Right lung (tissue), 10 donors: Measurements from ENCODE around the gene THADA. TPM values are rescaled to one million over a fixed set of nuclear protein-coding genes. Genes with fewer than 3 reads are reported as not detected.
"Not testable (repeated sequence)": the region's sequence is repeated elsewhere in the genome, so short reads cannot be mapped to it uniquely, and the experiment has no call there.

Experiments
- DNase-seq, 2 donors: peaks; one replicate each; pipeline ENCODE4 v3.0.0-alpha.2; 2013
- long read RNA-seq, 8 donors: transcript quantifications; one replicate each; lab custom pipeline, GENCODE V29; 2026
- polyA plus RNA-seq, 5 donors: library from polyadenylated mRNA; unstranded; fragments of 120-200 nt; gene quantifications; one replicate each; pipeline versions ENCODE4 v1.2.1 to v1.2.3, GENCODE V29; 2013; ENCODE audit warnings: inconsistent platforms in 1 of 5, low replicate concordance in 1 of 5; ENCODE audit not compliant: insufficient read length in 5 of 5, insufficient read depth in 1 of 5

Gene THADA, protein sequence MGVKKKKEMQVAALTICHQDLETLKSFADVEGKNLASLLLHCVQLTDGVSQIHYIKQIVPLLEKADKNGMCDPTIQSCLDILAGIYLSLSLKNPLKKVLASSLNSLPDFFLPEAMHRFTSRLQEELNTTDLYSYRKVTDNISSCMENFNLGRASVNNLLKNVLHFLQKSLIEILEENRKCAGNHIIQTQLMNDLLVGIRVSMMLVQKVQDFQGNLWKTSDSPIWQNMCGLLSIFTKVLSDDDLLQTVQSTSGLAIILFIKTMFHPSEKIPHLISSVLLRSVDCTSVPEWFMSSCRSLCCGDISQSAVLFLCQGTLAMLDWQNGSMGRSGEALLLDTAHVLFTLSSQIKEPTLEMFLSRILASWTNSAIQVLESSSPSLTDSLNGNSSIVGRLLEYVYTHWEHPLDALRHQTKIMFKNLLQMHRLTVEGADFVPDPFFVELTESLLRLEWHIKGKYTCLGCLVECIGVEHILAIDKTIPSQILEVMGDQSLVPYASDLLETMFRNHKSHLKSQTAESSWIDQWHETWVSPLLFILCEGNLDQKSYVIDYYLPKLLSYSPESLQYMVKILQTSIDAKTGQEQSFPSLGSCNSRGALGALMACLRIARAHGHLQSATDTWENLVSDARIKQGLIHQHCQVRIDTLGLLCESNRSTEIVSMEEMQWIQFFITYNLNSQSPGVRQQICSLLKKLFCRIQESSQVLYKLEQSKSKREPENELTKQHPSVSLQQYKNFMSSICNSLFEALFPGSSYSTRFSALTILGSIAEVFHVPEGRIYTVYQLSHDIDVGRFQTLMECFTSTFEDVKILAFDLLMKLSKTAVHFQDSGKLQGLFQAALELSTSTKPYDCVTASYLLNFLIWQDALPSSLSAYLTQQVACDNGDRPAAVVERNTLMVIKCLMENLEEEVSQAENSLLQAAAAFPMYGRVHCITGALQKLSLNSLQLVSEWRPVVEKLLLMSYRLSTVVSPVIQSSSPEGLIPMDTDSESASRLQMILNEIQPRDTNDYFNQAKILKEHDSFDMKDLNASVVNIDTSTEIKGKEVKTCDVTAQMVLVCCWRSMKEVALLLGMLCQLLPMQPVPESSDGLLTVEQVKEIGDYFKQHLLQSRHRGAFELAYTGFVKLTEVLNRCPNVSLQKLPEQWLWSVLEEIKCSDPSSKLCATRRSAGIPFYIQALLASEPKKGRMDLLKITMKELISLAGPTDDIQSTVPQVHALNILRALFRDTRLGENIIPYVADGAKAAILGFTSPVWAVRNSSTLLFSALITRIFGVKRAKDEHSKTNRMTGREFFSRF (N-terminal part only)
- polyA plus RNA-seq = 10 to 100 TPM; 33.8 to 42.1 (median 36.6) TPM
- long read RNA-seq, donor 1, full-length matches to known transcripts = 1 of 1 reads
- long read RNA-seq, donor 1, partial matches to known transcripts = 0 of 1 reads
- long read RNA-seq, donor 1, other reads (novel, unspliced or antisense) = 0 of 1 reads
- long read RNA-seq, donor 2 = 0 reads
- long read RNA-seq, donor 3, partial matches to known transcripts = 0 of 1 reads
- long read RNA-seq, donor 3, other reads (novel, unspliced or antisense) = 0 of 1 reads
- long read RNA-seq, donor 4 = 0 reads
- long read RNA-seq, donor 5, partial matches to known transcripts = 0 of 1 reads
- long read RNA-seq, donor 5, other reads (novel, unspliced or antisense) = 0 of 1 reads
- long read RNA-seq, donor 6, full-length matches to known transcripts = 2 of 2 reads
- long read RNA-seq, donor 6, partial matches to known transcripts = 0 of 2 reads
- long read RNA-seq, donor 6, other reads (novel, unspliced or antisense) = 0 of 2 reads
- long read RNA-seq, donor 7, partial matches to known transcripts = 0 of 1 reads
- long read RNA-seq, donor 7, other reads (novel, unspliced or antisense) = 0 of 1 reads
- long read RNA-seq, donor 8 = 0 reads

DNA sequence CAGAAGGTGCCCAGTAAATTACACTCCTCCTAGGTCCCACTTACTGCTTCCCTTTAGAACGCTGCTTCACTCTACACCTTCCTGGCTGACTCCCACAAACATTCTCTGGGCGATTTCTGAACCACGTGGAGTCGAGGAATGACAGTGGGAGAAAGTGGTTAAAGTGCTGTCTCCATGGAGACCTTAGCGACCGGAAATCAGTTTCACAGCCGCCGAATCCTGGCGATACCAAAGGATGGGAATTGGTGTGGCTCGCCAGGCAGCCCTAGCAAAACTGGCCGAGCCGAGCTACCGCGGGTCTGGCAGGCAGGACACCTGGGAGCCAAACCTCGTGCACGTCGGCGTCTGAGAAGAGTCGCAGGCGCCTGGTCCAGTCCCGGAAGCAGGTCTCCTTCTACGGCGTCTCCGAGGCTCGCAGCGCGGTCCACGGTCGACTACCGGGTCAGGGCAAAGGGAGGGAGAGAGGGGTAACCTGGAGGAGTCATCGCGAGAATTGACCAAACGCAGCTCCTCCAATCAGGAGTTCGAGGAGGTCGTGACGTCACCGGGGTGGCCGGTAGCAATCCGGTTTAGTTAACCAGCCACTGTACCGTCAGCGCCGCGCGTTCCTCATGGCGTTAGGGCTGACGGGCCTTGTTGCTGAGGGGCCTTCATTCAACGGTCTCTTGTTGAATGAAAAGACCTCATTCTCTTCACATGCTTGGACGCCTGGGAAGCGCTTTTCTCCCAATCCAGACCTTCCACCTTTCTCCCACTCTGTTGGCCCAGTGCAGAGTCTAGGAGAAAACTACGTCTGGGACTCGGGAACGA is at the start of gene THADA:
TSS of gene THADA (minus strand) at position 436 of the 810 bp plus-strand sequence. CDS start 3,646 bp downstream, outside the sequence.
- peak; percentile 98 for DNase-seq

DNA sequence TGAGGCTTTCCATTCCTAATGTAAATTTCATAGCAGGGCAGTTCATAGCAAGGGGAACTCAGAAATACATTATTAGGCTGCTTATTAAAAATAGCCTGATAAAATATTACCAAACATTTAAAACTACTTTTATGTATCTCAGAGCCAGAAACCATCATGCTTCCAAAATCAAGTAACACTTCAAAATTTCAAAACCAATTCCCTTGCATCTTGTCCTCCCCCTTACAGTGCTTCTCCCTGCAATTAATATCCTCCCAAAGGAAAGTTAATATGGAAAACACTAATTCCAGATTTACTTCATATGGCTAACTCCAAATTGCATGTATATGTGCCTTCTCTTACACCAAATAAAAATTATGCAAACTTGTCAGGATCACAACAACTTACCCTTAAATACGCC is 47.8 kb upstream of the THADA start:
- peak in 1 of 2 donors; percentile 56 for DNase-seq

DNA sequence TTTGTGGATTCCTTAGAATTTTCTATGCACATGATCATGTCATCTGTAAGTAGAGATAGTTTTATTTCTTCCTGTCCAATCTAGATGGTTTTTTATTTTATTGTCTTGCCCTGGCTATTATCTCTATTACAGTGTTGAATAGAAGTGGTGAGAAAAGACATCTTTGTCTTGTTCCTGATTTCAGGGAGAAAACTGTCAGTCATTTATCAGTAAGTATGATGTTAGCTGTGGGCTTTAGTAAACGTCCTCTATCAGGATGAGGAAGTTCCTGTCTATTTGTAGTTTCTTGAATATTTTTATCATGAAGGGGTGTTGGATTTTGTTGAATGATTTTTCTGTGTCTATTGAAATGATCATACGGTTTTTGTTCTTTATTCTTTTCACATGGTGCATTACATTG is 46.5 kb upstream of the THADA start:
- DNase-seq = no peak

DNA sequence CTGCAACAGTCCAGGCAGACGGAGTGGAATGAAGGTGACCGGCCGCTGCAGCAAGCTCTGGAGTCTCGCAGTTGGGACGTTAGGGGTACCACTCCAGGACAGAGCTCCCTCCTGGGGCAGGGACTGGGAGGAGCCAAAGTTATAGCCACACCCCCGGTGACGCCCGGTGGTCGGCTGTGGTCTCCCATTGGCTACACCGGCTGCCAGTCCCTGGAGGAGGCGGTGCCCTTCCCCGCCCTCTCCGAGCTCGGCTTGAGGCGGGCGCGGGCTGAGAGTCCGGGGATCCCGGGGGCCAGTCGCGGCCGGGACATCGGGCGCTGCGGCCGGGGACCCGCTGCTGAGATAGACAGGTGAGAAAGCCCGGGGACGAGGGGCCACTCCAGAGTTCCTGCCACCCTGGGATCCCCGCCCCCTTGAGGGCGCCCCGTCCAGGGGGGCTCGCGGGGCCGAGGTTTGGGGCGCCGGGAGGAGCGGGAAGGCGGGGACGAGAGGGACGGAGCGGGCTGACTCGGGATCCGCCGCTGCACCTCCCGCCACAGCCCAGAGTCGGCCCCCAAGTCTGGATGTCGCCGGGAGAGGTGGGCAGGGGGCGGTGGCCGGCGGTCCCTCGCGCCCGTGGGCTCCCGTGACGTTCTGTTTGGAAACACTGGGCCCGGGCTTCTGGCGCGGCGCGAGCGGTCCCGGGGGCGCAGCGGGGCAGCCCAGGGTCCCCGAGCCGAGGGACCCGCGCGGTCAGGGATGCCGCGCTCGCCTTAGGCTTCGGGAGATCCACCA is 41.4 kb upstream of the THADA start, which contains the start of gene PLEKHH2:
TSS of gene PLEKHH2 (plus strand) at position 231 of the 774 bp plus-strand sequence. CDS start 7,414 bp downstream, outside the sequence.
- DNase-seq = peak; percentile 91 to 96

DNA sequence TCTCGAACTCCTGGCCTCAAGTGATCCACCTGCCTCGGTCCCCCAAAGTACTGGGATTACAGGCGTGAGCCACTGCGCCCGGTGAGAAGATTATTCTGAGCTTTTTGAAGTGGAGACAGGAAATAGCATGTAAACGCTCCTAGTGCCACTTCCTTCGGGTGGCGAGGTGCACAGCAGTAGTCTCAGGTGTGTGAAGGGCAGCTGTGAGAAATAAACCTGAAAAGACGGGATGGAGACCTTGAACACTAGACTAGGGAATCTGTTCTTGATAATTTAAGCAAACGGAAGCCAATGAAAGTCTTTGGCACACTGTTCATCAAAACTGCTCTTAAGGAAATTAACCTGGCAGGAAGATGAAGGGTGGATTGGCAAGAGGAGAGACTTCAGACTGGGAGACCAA is 40.8 kb upstream of the THADA start:
- DNase-seq = no peak

DNA sequence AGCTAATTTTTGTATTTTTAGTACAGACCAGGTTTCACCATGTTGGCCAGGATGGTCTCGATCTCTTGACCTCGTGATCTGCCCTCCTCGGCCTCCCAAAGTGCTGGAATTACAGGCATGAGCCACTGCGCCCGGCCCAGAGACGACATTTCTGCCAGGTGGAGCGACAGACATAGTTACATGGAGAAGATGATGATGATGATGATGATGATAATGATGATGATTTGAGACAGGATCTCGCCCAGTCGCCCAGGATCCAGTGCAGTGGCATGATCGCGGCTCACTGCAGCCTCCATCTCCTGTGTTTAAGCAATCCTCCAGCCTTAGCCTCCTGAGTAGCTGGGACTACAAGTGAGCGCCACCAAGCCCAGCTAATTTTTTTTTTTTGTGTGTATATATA is 40.3 kb upstream of the THADA start:
- not testable (repeated sequence) for DNase-seq

DNA sequence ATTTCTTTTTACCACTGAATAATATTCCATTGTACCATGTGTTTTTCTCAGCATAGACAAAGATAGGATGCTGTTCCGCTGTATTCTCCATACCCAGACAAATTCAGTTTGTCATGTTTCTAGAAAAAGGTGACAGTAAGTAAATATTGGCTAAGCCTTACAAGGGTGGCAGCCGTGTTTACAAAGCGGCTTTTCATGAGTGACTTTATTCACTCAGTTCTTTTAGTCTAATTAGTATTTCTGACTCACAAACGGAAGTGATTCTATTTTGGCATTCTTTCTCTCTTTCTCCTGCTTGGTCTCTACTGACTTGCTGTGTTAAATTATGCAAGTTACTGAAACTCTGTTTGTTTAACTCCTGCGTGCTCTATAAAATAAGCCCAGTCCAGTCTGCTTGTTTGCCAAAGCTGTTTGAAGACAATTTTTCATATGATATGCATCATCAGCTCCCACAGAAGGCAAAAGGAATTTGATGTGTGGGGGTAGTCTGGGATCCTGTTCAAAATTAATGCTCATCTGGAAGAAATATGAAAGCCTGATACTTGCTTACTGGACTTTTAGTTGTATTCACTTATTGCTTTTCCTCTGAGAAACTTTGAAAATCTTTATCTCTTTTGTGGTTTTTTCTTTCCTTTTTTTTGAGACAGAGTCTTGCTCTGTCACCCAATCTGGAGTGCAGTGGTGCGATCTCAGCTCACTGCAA is 38.9 kb upstream of the THADA start:
- peak; percentile 68 to 74 for DNase-seq

DNA sequence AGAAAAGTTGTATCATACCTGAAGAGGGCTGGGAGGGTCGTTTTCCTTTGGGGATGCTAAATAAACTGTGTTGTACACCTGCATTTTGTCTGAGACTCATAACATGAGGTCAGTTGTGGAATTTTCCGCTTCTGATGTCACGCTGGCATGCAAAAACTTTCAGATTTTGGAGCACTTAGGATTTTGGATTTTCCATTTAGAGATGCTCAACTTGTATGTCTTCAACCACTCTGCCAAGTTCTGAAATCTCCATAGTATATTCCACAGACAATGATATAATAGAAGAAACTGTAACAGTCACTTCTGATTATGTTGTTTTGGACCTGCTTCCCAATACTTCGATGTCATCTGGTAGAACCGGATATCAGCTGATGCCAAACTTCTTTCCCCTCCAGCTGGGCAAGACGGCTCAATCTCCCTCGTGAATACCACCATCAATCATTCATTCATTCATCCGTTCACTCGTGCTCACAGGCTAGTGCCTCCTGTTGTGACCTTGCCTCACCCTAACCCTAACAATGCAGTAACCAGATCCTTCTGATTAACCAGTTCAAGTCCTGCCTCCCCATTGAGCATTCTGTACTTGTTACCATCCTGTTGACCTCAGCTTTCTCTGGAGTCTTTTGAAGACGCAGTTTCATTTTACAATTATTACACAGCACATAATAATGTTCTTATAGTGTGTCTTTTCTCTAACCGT is 35.9 kb upstream of the THADA start:
- no peak for DNase-seq

DNA sequence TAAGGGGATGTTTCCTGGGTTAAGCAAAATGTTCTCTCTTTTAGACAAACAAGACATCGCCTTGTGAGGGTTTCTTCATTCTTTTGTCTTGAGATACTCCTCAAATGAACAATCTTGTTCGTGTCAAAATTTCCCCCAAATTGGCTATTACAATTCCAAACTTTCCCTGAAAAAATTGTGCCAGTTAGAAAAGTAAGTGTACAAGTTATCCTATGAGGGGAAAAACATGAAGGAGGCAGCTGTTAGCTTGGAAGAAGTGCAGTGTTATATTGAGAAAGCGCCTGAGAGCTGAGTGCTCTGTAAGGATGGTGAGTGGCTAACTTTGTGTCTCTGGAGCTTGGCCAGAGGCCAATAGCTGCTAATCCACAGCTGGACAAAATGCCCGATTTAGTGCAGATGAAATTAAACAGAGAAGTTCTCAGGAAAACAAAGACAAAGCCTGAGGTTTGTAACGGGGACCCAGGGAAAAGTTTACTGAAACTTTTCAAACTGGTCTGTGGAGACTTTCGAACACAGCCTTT is 27.2 kb upstream of the THADA start:
- peak; percentile 80 to 83 for DNase-seq

DNA sequence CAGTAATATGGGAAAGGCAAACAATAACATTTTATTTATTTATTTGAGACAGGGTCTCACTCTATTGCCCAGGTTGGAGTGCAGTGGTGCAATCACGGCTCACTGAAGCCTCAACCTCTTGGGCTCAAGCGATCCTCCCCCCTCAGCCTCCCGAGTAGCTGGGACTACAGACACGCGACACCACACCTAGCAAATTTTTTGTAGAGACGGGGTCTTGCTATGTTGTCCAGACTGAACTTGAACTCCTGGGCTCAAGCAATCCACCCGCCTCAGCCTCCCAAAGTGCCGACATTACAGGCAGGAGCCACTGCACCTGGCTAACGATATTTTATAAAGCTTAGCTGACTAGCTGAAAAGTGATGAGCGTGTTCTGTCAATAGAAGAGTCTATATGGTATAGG is 23.7 kb upstream of the THADA start:
- DNase-seq = no peak

DNA sequence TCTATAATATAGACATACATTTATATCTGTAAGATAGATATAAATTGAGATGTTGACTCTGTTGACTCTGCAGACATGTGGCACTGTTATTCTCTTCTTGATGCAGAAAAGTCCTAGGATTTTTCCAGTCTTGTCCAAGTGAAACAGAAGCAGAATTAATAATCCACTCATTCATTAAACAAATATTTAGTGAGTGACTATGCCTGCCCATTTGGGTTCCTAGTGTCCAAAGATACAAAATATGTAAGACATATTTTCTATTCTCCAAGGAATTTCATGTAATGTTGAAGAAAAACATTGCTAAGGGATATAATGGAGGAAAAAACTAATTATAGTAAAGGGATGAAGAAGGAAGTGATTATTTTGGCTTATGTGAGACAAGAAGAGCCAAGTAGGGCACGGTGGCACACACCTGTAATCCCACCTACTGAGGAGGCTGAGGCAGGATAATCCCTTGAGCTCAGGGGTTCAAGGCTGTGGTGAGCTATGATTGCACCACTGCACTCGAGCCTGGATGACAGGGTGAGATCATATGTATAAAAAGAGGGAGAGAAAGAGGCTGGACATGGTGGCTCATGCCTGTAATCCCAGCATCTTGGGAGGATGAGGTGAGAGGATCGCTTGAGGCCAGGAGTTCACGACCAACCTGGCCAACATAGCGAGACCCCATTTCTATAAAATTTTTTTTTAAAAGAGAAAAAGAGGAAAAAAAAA is 21.3 kb upstream of the THADA start:
- no peak for DNase-seq

DNA sequence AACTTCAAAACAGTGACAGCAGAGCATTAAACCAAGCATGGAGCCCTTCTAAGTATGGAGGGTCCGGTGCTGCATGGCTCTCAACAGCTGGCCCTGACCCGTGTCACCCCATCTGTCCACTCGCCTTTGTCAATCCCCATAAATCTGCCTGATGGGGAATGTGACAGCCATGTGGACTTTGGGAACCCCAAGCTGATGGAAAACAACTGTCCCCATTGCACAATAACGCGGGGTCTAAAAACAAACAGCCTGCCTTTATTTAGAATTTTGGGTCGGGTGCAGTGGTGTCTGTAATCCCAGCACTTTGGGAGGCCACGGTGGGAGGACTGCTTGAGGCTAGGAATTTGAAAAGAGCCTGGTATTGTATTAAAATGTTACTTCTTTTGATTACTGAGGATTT is 17.1 kb upstream of the THADA start:
- peak; percentile 91 to 92 for DNase-seq

DNA sequence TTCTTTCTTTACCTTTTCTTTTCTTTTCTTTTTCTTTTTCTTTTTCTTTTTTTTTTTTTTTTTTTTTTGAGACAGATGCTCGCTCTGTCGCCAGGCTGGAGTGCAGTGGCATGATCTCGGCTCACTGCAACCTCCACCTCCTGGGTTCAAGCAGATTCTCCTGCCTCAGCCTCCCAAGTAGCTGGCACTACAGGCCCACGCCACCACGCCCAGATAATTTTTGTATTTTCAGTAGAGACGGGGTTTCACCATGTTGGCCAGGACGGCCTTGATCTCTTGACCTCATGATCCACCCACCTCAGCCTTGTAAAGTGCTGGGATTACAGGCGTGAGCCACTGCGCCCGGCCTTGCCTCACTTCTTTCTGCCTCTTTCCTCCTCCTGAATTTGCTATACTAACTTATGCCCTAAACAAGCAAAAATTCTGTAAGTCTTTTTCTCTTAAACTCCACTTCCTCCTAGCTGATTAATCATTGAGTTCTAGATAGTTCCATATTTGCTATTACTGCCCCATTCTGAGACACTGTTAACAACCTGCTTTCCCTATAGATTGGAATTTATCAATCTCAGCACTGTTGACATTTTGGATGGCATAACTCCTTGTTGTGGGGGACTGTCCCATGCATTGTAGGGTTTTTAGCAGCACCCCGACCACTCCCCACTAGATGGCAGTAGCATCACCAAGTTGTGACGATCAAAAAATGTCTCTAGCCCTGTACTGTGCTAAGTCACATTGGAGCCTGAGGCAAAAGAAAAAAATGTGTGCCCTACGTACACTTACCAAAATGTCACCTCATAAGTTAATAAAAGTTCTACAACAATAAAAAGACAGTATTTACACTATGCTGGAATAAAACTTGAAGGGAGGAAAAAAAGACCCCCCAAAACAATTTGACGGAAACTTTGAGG is 16.4 kb upstream of the THADA start:
- DNase-seq = peak; percentile 78 to 86

DNA sequence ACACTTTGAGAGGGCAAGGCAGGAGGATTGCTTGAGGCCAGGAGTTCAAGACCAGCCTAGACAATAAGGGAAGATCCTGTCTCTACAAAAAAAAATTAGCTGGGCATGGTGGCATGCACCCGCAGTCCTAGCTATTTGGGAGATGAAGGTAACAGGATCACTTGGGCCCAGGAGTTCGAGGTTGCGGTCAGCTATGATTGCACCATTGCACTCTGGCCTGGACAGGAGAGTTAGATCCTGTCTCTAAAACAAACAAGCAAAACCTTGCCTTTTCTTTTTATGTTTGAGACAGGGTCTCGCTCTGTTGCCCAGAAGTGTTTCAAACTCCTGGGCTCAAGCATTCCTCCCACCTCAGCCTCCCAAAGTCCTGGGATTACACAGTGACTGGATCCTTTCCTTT is 14.5 kb upstream of the THADA start:
- no peak for DNase-seq

DNA sequence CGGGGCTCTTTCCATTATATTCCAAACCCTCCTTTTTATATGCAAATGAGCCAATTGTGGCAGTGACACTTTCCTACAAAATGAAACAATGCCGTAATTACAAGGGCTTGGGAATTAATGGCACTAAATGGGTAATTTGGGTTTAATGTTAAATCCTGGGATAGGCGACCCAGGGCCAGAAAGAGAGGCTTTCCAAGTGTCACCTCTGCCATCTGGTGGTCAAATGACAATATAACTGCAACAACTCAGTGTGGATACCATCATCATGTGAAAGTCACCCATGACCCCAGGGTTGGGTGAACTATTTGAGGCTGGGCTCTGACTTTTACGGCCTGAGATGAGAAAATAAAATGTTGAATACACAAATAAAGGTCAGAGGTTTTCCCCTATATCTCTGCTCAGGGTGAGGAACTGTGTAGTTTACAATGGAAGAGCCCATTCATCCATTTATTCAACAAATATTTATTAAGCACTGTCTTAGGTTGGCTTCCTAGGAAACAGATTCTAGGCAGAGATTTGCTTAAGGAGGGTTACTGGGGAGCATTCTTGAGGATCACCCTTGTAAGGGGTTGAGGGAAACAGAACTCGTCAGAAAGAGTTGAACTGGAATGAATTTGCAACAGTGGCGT is 13.6 kb upstream of the THADA start:
- DNase-seq = no peak
